Measurements from ENCODE around the gene STX2. TPM values are rescaled to one million over a fixed set of nuclear protein-coding genes. Genes with fewer than 3 reads are reported as not detected.

Gene STX2
- total RNA-seq, 2 donors from 2014 or later: 18.2 to 20.2 TPM

- Histone ChIP-seq H3K9me3 (ENCODE audit: control insufficient read depth, low read length) (peaks cover 11% of the 10 kb centered on the region), H3K4me3 (ENCODE audit: low read length) (no peak overlapping the region), H3K27ac (ENCODE audit: low read depth, low read length) (no peak overlapping the region), H3K36me3 (ENCODE audit: control insufficient read depth, insufficient read depth, low read length) (peaks cover 15% of the 10 kb centered on the region), H3K27me3 (ENCODE audit: control insufficient read depth, insufficient read depth, low read length, poor library complexity, severe bottlenecking) (no peaks in the 10 kb centered on the region), H3K4me1 (ENCODE audit: control insufficient read depth, insufficient read depth, low read length) (no peaks in the 10 kb centered on the region), H3K9ac (ENCODE audit: extremely low read depth, low read length, poor library complexity, severe bottlenecking) (no peak overlapping the region)
- TF ChIP-seq, protein P1, sequence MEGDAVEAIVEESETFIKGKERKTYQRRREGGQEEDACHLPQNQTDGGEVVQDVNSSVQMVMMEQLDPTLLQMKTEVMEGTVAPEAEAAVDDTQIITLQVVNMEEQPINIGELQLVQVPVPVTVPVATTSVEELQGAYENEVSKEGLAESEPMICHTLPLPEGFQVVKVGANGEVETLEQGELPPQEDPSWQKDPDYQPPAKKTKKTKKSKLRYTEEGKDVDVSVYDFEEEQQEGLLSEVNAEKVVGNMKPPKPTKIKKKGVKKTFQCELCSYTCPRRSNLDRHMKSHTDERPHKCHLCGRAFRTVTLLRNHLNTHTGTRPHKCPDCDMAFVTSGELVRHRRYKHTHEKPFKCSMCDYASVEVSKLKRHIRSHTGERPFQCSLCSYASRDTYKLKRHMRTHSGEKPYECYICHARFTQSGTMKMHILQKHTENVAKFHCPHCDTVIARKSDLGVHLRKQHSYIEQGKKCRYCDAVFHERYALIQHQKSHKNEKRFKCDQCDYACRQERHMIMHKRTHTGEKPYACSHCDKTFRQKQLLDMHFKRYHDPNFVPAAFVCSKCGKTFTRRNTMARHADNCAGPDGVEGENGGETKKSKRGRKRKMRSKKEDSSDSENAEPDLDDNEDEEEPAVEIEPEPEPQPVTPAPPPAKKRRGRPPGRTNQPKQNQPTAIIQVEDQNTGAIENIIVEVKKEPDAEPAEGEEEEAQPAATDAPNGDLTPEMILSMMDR (conservative IDR thresholded peaks at IDR 0.05): no peak
- Mint-ChIP-seq H3K27me3 (ENCODE audit: insufficient read depth) (peaks cover 10% of the 10 kb centered on the region), H3K4me3 (no peak overlapping the region), H3K4me1 (peaks cover 5% of the 10 kb centered on the region), H3K36me3 (ENCODE audit: low read depth) (peaks cover 22% of the 10 kb centered on the region), H3K27ac (no peak overlapping the region), H3K9me3 (peaks cover 11% of the 10 kb centered on the region)
- WGBS, 2 experiments (ENCODE audit: insufficient coverage in 1 of 2, insufficient read length in 1 of 2): 95 to 98% methylated on average over 22 to 28 of the region's 28 CpGs
- no peak for DNase-seq
These were observed 58.0 kb downstream of the STX2 start for GRCh38 chr12:130780880-130781575.

DNA sequence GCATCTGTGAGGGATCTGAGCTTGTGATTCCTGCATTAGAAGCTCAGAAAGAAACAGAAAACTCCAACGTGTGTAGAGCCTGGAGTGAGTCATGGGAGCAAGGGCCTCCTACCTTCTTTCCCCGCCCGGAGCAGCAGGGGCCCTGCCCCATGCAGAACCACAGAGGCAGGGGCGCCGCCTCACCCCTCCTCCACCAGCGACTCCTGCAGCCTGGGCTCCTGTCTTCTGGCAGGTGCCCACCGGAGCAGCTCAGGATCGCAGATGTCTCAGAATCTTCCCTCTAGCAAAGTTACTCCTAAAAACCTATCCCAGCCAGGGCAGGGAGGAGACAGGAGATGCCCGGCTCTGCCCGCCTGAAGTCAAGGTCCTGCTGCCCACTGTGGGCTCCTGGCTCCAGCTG is 58.7 kb downstream of the STX2 start:
- Histone ChIP-seq H3K27ac (ENCODE audit: low read depth, low read length) (no peak overlapping the region), H3K9ac (ENCODE audit: extremely low read depth, low read length, poor library complexity, severe bottlenecking) (no peak overlapping the region), H3K4me3 (ENCODE audit: low read length) (no peak overlapping the region), H3K9me3 (ENCODE audit: control insufficient read depth, low read length) (peaks cover 7% of the 10 kb centered on the region), H3K4me1 (ENCODE audit: control insufficient read depth, insufficient read depth, low read length) (no peaks in the 10 kb centered on the region), H3K27me3 (ENCODE audit: control insufficient read depth, insufficient read depth, low read length, poor library complexity, severe bottlenecking) (no peaks in the 10 kb centered on the region), H3K36me3 (ENCODE audit: control insufficient read depth, insufficient read depth, low read length) (peaks cover 11% of the 10 kb centered on the region)
- H3K36me3 Mint-ChIP-seq (ENCODE audit: low read depth): peaks cover 20% of the 10 kb centered on the region
- 91% methylated on average over 10 of the region's 10 CpGs; no CpG with 5 or more reads in 1 of the 2 experiments for WGBS, 2 experiments (ENCODE audit: insufficient coverage in 1 of 2, insufficient read length in 1 of 2)
- H3K27ac Mint-ChIP-seq: no peak overlapping the region
- TF ChIP-seq, protein P1 (conservative IDR thresholded peaks at IDR 0.05): no peak
- H3K27me3 Mint-ChIP-seq (ENCODE audit: insufficient read depth): peaks cover 17% of the 10 kb centered on the region
- no peak overlapping the region for H3K4me3 Mint-ChIP-seq
- peaks cover 5% of the 10 kb centered on the region for H3K4me1 Mint-ChIP-seq
- DNase-seq: no peak
- H3K9me3 Mint-ChIP-seq: peaks cover 11% of the 10 kb centered on the region

DNA sequence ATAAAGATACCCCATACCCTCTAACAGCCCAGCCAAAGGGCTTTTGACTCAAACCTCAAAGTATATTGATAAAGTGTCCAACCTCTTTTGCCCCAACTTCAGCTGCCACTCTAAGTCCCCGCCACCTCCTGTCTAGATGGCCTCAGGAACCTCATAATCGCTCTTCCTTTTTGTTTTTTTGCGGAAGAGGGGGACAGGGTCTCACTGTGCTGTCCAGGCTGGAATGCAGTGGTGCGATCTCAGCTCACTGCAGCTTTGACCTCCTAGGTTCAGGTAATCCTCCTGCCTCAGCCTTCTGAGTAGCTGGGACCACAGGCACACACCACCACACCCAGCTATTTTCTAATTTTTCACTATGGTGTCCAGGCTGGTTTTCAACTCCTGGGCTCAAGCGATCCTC is 60.3 kb downstream of the STX2 start:
- Mint-ChIP-seq H3K36me3 (ENCODE audit: low read depth) (peaks cover 7% of the 10 kb centered on the region), H3K27me3 (ENCODE audit: insufficient read depth) (peaks cover 24% of the 10 kb centered on the region), H3K27ac (no peak overlapping the region), H3K4me1 (peaks cover 5% of the 10 kb centered on the region), H3K4me3 (no peak overlapping the region), H3K9me3 (no peaks in the 10 kb centered on the region)
- H3K9ac ChIP-seq (ENCODE audit: extremely low read depth, low read length, poor library complexity, severe bottlenecking): no peak overlapping the region
- no peaks in the 10 kb centered on the region for H3K9me3 ChIP-seq (ENCODE audit: control insufficient read depth, low read length)
- no peaks in the 10 kb centered on the region for H3K4me1 ChIP-seq (ENCODE audit: control insufficient read depth, insufficient read depth, low read length)
- no peak for DNase-seq
- 86 to 88% methylated on average over 4 to 5 of the region's 5 CpGs for WGBS, 2 experiments (ENCODE audit: insufficient coverage in 1 of 2, insufficient read length in 1 of 2)
- no peak overlapping the region for H3K4me3 ChIP-seq (ENCODE audit: low read length)
- H3K27me3 ChIP-seq (ENCODE audit: control insufficient read depth, insufficient read depth, low read length, poor library complexity, severe bottlenecking): no peaks in the 10 kb centered on the region
- peaks cover 4% of the 10 kb centered on the region for H3K36me3 ChIP-seq (ENCODE audit: control insufficient read depth, insufficient read depth, low read length)
- no peak overlapping the region for H3K27ac ChIP-seq (ENCODE audit: low read depth, low read length)
- TF ChIP-seq, protein P1 (conservative IDR thresholded peaks at IDR 0.05): no peak

Data from endodermal cell (in vitro differentiated cells).